22Rv1 (cell line): ENCODE data around the gene PPP3CA.

Experiments used
- CTCF ChIP-seq: fragments of 450-650 bp; IDR thresholded peaks from 2 replicates; pipeline ENCODE4 v1.5.1; 2017; ENCODE audit warnings: mild to moderate bottlenecking
- ZFX ChIP-seq: fragments of 450-650 bp; IDR thresholded peaks from 2 replicates; pipeline ENCODE4 v1.6.1; 2017; ENCODE audit warnings: antibody characterized with exemption, borderline replicate concordance

- no peak for TF ChIP-seq CTCF
- TF ChIP-seq ZFX = no peak
Observed at GRCh38 chr4:101178731-101179130, 168.6 kb downstream of the PPP3CA start.
